Urinary bladder (tissue), 2 donors: ENCODE data around the gene CDC16. TPM values are rescaled to one million over a fixed set of nuclear protein-coding genes. Genes with fewer than 3 reads are reported as not detected.

Experiments
- polyA plus RNA-seq: library from polyadenylated mRNA; stranded (reverse); fragments of 200-250 nt; gene quantifications from one replicate; pipeline ENCODE4 v1.2.3, GENCODE V29; 2013
- small RNA-seq: library from RNA; depleted of rRNA; stranded (forward); fragments of <200 nt; gene quantifications from one replicate; pipeline ENCODE3, GENCODE V24; 2014
- total RNA-seq: library from RNA; depleted of rRNA; stranded (reverse); fragments of >200 nt; gene quantifications from one replicate; pipeline ENCODE4 v1.2.3, GENCODE V29; 2014
- donor health status: healthy.

CDC16 gene
- total and polyA plus RNA-seq, 2 donors = 41.9 to 111 TPM

Small RNA genes within 50 kb of the gene (small RNA-seq; reads per million reads assigned to genes)
- gene MIR4502 (not detected), gene MIR548AR (not detected)

Other genes starting within 250 kb of the CDC16 start
- 17.8 TPM for gene RASA3, start 102.3 kb upstream of the CDC16 start, total RNA-seq
- 26.3 TPM for gene RASA3, start 102.3 kb upstream of the CDC16 start, polyA plus RNA-seq
- gene CFAP97D2, start 55.6 kb upstream of the CDC16 start, total RNA-seq = not detected
- gene CFAP97D2, start 55.6 kb upstream of the CDC16 start, polyA plus RNA-seq = not detected
- gene UPF3A, start 46.7 kb downstream of the CDC16 start, total RNA-seq = 50.1 TPM
- 61.7 TPM for gene UPF3A, start 46.7 kb downstream of the CDC16 start, polyA plus RNA-seq
- 10.7 TPM for gene CHAMP1, start 79.6 kb downstream of the CDC16 start, total RNA-seq
- gene CHAMP1, start 79.6 kb downstream of the CDC16 start, polyA plus RNA-seq = 10.4 TPM